CMK (cell line): ENCODE results near the gene ANTXRL.
"Not testable (repeated sequence)": the region's sequence is repeated elsewhere in the genome, so short reads cannot be mapped to it uniquely, and the experiment has no call there.

Experiments used
- DNase-seq: peaks from one replicate; pipeline ENCODE4 v3.0.0-alpha.2; 2010; ENCODE audit warnings: low read depth

The ANTXRL gene

GRCh38 chr10:46286991-46287693 is at the start of gene ANTXRL:
ANTXRL (plus strand) TSS chr10:46286997; CDS start chr10:46287263, 266 bp downstream.
- DNase-seq = no peak

GRCh38 chr10:46237815-46238510 is 48.8 kb upstream of the ANTXRL start:
- no peak for DNase-seq

DNA sequence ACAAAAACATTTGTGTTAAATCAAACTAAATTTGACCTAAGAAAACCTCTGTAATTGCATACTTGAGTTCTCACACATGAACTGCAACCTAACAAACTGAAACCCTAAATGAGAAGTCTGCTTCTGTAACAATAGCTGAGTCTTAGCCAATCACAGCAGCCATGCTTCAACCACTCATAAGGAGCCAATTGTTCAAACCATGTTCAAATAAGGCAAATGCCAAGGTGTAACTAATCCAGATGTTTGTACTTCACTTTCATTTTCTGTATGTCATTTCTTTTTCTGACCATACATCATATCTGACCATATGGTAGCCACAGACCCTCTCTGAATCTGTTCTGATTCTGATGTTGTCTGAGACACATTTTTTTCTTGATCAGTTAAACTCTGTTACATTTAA is 47.5 kb upstream of the ANTXRL start:
- no peak for DNase-seq

DNA sequence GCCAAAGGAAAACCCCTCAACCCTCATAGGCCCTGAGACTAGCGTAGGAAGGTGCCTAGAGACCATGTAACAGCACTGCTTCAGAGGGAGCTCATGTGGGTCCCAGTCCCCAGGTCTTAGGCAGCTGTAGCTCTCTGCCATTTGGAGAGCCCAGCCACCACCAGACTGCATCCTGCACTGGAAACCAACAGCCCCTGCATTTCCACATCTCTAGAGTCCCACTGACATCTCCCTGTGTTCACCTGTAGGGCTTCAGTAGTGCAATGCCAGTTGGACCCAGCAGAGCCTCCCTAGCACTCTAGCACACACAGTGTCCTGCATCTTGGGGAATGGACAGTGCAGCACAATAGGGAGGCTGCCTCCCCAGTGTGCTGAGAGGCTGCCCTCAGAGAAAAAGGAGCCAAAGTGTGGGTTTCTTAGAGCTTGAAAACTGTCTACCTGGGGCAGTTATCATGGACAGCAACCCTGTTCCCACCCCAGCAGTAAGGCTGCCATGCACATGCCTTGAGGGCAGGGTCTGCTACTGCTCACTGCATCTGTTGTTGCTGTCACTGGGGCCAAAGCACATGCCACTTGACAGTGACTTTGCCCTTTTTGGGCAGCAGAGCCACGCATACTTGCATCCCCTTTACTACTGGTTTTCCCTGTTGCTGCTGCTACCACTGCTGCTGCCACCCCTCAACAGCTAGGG is 46.7 kb upstream of the ANTXRL start:
- DNase-seq = no peak

GRCh38 chr10:46240684-46241565 is 45.9 kb upstream of the ANTXRL start:
- DNase-seq = no peak

DNA sequence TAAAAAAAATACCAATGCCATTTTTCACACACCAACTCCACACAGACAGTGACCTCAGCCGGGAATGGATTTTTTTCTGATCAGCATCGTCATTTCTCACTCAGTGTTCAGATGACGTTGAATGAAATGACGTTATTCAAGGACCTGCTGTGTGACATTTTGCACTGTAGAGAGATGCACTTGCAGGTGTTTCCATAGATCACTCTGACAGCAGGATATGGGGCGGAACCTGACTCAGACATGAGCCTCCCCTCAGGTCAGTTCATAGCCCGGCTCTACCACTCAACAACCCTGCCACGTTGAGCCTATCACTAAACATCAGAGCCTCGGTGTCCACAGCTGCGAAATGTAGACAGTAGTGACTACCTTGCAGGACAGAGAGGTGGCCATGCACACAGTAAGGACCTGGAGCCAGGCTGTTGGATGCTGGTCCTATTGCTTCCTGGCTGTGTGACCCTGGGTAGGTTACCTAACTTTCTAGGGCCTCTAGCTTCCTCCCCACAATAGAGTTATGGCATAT is 41.4 kb upstream of the ANTXRL start:
- DNase-seq = no peak

GRCh38 chr10:46246400-46247180 is 40.2 kb upstream of the ANTXRL start:
- DNase-seq = not testable (repeated sequence)

DNA sequence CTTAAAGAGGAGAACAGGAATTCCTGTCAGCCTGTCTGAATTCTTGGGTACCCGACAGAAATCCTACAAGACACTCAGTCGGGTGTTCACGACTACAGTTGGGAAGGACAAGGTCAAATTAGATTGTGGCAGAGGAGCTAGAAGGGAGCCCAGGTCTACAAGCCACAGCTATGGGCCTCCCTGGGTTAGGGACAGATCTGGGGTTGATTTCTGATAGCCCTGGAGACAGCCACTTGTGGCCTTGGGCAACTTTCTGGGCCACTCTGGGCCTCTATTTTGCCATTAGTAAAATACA is 39.7 kb upstream of the ANTXRL start:
- DNase-seq = no peak

DNA sequence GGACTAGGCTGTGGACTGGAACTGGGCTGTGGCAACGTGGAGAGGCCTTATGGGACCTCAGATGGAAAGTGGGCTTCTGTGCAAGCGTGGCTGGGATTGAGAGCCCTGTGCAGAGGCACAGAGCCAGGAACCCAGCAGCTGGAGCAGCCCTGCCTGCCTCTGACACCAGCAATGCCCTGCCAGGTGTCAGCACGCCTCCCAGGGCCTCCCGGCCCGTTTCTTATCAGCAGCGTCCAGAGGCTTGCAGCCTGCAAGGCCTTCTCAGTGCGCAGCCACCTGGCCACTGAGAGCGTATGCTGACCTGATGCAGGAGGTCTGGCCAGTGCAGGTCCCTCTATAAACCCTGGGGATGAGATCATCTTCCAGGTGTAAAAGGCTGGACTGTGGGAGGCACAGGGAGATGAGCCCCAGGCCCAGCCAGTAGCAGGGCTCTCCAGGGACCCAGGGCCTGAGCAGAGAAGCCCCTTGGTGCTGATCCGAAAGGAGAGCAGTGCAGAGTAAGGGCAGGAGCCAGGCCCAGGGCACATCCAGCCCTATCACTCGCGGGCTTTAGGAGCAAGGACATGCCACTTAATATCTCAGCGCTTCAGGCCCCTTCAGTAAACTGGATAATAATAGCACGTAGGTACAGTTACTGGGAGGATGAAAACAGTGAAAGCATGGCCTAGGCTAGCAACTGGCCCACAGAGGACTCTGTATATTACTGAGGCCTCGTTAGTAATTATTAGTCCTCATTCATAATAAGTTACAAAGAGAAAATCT is 38.8 kb upstream of the ANTXRL start:
- no peak for DNase-seq

- DNase-seq = no peak
Observed at GRCh38 chr10:46248651-46249146, 38.1 kb upstream of the ANTXRL start.

DNA sequence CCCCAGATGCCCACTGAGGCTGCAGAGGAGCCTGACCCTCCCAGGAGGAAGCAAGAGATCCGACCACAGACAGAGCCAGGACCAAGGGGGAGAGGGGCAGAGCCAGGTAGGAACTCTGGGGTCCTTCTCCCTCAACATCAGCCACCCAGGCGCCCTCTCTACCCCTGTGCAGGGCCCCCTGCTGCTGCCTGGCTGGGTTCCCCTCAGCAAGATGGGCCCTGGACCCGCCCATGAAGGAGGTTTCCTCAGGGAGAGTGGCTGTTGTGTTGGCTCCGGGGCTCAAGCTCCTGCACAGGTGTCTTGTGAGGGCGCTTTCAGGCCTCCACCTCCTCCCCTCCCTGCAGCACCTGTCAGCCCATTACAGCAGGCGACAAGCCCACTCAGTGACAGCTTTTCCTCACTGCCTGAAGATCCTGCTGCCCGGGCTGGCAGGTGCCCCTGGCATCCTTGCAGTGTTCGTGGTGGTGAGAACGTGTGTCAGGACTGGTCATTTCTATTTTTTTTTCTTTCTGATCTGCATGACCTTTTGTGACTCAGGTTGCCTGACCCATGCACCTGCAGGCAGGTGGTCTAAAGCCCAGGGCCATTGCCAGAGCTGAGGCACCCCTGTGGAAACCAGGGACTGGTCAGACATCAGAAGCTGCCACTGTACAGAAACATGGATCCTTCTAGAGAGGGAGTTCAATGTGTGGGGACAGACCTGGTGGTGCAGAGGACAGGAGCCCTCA is 37.0 kb upstream of the ANTXRL start:
- not testable (repeated sequence) for DNase-seq

DNA sequence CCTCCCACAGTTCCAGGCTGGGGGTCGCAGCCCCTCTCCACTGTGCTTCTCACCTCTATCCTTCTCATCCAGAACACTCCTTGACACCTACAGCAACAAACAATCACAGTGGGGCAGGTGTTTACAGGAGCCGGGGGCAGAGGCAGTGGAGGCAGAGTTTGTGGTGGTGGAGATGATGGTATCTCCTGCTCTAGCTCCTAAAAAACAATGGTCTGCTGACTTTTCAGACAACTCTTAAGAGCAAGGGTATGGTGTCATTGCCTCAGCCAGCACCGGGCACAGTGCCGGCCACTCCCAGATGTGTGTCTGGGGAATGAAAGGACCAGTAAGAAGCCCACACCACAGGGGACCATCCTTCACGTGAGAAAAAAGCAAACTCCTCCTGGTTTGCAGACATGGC is 36.3 kb upstream of the ANTXRL start:
- no peak for DNase-seq

DNA sequence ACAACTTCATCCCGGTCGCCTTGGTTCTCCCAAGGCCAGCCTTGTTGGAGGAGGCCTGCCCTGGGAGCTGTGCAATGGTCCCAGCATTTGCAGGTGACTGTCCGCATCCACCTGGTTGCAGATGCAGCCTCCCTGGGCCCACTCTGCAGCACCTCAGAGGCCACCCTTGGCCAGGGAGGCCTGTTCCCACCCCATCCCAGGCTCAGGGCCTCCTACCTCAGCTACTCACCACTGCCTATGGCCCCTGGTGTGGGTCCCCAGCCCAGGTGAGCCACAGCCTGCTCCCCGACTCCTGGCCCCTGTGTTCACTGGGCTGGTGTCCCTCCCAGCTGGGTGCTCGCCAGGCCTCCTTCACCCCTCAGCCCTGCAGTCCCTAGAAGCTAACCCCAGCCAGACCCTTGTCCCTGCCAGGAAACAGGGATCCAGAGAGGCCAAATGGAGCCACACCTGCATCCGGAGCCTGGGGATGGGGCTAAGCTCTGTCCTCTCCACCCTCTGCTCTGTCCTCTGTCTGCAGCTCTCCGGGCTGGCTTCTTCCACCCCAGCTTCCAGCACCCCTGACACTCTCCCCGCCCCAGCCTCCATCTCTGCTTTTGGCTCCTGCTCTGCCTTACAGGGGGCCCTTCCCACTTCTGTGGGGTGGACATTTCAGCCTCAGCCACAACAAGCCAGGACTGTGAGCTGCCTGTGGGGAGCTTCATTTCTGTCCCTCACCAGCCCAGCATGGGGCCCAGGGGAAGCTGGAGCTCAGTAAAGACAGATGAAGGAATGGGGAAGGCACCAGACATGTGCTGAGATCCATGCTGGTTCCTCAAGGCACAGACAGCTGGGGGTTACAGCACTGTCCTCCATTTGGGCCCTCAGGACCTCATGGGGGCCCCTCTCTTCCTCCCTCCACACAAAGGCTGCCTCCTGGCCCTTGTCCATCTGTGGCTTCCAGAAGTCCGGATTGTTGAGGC is 35.6 kb upstream of the ANTXRL start:
- no peak for DNase-seq

GRCh38 chr10:46251857-46252847 is 34.6 kb upstream of the ANTXRL start:
- DNase-seq = no peak

DNA sequence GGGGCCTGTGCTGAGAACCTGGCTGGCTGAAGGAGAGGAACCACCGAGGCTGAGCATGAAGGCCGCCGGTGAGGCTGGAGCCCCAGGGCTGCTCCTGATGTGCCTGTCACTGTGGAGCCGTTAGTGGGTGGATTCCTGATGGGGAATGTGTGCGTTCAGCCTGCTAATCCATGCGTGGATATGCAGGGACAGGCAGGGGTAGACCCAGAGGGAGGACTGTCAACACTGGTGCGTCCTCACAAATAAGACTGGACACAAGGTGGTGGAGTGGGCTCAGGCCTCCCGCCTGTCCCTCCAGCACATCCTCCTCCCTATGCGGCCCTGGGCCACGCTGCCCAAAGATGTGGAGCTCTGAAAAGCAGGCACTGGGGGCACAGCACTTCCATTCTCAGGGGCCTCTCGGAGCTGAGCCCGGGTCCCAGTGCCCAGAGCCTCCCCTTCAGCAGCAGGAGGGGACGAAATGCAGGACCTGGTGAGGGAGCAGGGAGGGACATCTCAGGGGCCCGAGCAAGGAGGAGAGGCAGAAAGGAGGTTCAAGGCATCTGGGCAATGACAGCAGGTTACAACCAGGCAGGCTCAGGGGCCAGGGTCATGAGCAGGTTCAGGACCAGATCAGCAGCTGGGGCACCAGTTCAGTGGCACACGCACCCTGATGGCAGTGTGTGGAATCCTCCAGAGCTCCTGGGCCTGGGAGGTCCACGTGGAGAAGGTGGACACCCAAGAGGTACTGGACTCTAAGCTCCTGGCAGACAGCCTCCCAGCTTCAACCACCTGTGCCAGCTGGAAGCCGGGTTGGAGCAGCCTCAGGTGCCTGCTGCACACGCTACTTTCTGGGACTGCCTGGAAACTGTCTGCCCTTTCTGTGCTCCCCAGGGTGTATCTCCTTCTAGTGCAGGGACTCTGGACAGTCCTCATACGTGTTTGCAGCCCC is 33.5 kb upstream of the ANTXRL start:
- no peak for DNase-seq

DNA sequence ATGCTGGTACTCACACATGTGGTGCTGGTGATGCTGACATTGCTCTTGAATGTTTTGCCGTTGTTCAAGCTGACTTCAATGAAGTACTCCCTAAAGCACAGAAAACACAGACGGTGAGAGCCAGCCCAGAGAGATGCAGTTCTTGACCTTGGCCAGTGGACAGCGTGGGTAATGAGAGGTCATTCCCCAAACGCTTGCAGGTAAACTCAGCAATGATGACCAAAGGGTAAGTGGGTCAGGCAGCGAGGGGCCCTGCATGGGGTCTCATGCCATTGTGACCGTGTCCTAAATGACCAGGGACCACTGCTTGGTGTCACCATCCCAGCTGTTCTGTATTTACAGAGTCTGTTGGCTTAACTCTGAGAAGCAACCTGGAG is 32.8 kb upstream of the ANTXRL start:
- DNase-seq = no peak
